H1 (cell line): ENCODE results near the gene SNCAIP. TPM values are rescaled to one million over a fixed set of nuclear protein-coding genes. Genes with fewer than 3 reads are reported as not detected.

Experiments used
- CTCF ChIA-PET: fragments of 300-600 bp; sonication (Branson Sonifier 250); formaldehyde crosslinking; loops from one replicate; lab custom pipeline; 2021; ENCODE audit not compliant: partially characterized antibody; lab: Charles Lee
- POLR2A ChIA-PET: fragments of 300-600 bp; sonication (Branson Sonifier 250); formaldehyde crosslinking; loops from one replicate; lab custom pipeline; 2021; ENCODE audit warnings: inconsistent platforms; ENCODE audit not compliant: partially characterized antibody; lab: Charles Lee
- DNase-seq, 2 experiments: peaks; one replicate each; pipeline versions ENCODE4 v3.0.0 to v3.0.0-alpha.2; 2010 to 2022; ENCODE audit warnings: low spot score in 2 of 2, low read depth in 1 of 2, mixed read lengths in 1 of 2
- FAIRE-seq: peaks from 2 replicates; lab custom pipeline; 2011; peaks lifted over from hg19 to GRCh38; lab: Jason Lieb, UNC
- H2AFZ ChIP-seq: 2 replicates; pipeline ENCODE4 v1.8.1; 2012; ENCODE audit warnings: low read length, inconsistent platforms
- H2AK5ac ChIP-seq: 2 replicates; pipeline ENCODE4 v1.6.1; 2013; ENCODE audit warnings: low read depth, low read length
- H2BK120ac ChIP-seq: replicated peaks from 2 replicates; pipeline ENCODE3; 2013; ENCODE audit warnings: low read depth, low read length, inconsistent platforms
- H2BK12ac ChIP-seq: 2 replicates; pipeline ENCODE4 v1.6.1; 2013; ENCODE audit warnings: low read depth, low read length
- H2BK15ac ChIP-seq: 2 replicates; pipeline ENCODE4 v1.6.1; 2013; ENCODE audit warnings: low read length
- H2BK20ac ChIP-seq: 2 replicates; pipeline ENCODE4 v1.6.1; 2013; ENCODE audit warnings: low read length
- H2BK5ac ChIP-seq: 2 replicates; pipeline ENCODE4 v1.6.1; 2013; ENCODE audit warnings: low read depth, low read length
- H3K14ac ChIP-seq: 2 replicates; pipeline ENCODE4 v1.6.1; 2013; ENCODE audit warnings: inconsistent platforms; ENCODE audit not compliant: insufficient read length
- H3K18ac ChIP-seq: 2 replicates; pipeline ENCODE4 v1.6.1; 2013; ENCODE audit warnings: low read length; ENCODE audit errors: extremely low read depth
- H3K23ac ChIP-seq: 2 replicates; pipeline ENCODE4 v1.6.1; 2013; ENCODE audit warnings: inconsistent platforms; ENCODE audit not compliant: insufficient read length
- H3K23me2 ChIP-seq: 2 replicates; pipeline ENCODE4 v1.6.1; 2013; ENCODE audit warnings: low read depth, low read length
- H3K27ac ChIP-seq: 2 replicates; pipeline ENCODE4 v1.6.1; 2011; ENCODE audit warnings: low read depth, low read length, inconsistent platforms
- H3K27me3 ChIP-seq, 4 experiments: replicated peaks in 1 of 4; 1 replicate in 1 of 4; 2 replicates in 3 of 4; pipeline versions ENCODE4 v1.6.1 to v1.8.1; 2011 to 2013; ENCODE audit warnings: low read length in 3 of 4, mild to moderate bottlenecking in 3 of 4, inconsistent platforms in 2 of 4, mixed read lengths in 2 of 4, moderate library complexity in 1 of 4; ENCODE audit not compliant: control insufficient read depth in 3 of 4, insufficient read depth in 3 of 4; ENCODE audit errors: extremely low read depth in 1 of 4
- H3K36me3 ChIP-seq, 4 experiments: 2 replicates each; pipeline versions ENCODE4 v1.6.1 to v1.8.1; 2011 to 2013; ENCODE audit warnings: mild to moderate bottlenecking in 4 of 4, low read length in 3 of 4, moderate library complexity in 2 of 4, control low read depth in 1 of 4, inconsistent platforms in 1 of 4; ENCODE audit not compliant: insufficient read depth in 4 of 4, control insufficient read depth in 2 of 4
- H3K4ac ChIP-seq: replicated peaks from 2 replicates; pipeline ENCODE3; 2013; ENCODE audit warnings: low read length, low read depth, mixed read lengths, inconsistent platforms; ENCODE audit not compliant: insufficient read length
- H3K4me1 ChIP-seq, 4 experiments: replicated peaks in 1 of 4; 1 replicate in 1 of 4; 2 replicates in 3 of 4; pipeline versions ENCODE4 v1.6.1 to v1.8.1; 2011 to 2013; ENCODE audit warnings: low read length in 3 of 4, inconsistent platforms in 2 of 4, mixed read lengths in 1 of 4; ENCODE audit not compliant: insufficient read depth in 4 of 4, control insufficient read depth in 3 of 4
- H3K4me2 ChIP-seq, 2 experiments: 2 replicates each; pipeline versions ENCODE4 v1.6.1 to v1.8.1; 2011 to 2013; ENCODE audit warnings: low read depth in 2 of 2, low read length in 2 of 2, control low read depth in 1 of 2, inconsistent platforms in 1 of 2, mild to moderate bottlenecking in 1 of 2; ENCODE audit not compliant: insufficient read depth in 1 of 2
- H3K4me3 ChIP-seq, 4 experiments: fragments of 200-600, 300-600 bp in 1 of 4; sonication (generic), shearing (Covaris generic), sonication (Bioruptor Twin) in 1 of 4; 2 replicates each; pipeline versions ENCODE4 v1.5.1 to v1.8.1; 2011 to 2016; ENCODE audit warnings: low read length in 4 of 4, low read depth in 3 of 4, control low read depth in 2 of 4, inconsistent platforms in 2 of 4, mild to moderate bottlenecking in 2 of 4, mixed read lengths in 1 of 4, moderate library complexity in 1 of 4; ENCODE audit not compliant: insufficient read depth in 2 of 4; ENCODE audit errors: extremely low read depth in 1 of 4
- H3K56ac ChIP-seq: replicated peaks from 2 replicates; pipeline ENCODE3; 2013; ENCODE audit warnings: low read depth, mild to moderate bottlenecking, mixed read lengths, low read length, inconsistent platforms; ENCODE audit not compliant: insufficient read length
- H3K79me1 ChIP-seq: 2 replicates; pipeline ENCODE4 v1.6.1; 2013; ENCODE audit warnings: low read depth, low read length, control low read depth
- H3K79me2 ChIP-seq, 2 experiments: 2 replicates each; pipeline versions ENCODE4 v1.6.1 to v1.8.1; 2012 to 2013; ENCODE audit warnings: low read length in 2 of 2, mild to moderate bottlenecking in 2 of 2, inconsistent platforms in 1 of 2; ENCODE audit not compliant: insufficient read depth in 2 of 2, control insufficient read depth in 1 of 2
- H3K9ac ChIP-seq, 4 experiments: replicated peaks in 1 of 4; 1 replicate in 1 of 4; 2 replicates in 3 of 4; pipeline versions ENCODE4 v1.6.1 to v1.8.1; 2011 to 2013; ENCODE audit warnings: low read depth in 3 of 4, low read length in 3 of 4, control low read depth in 2 of 4, mild to moderate bottlenecking in 2 of 4, moderate library complexity in 2 of 4, inconsistent platforms in 1 of 4; ENCODE audit errors: extremely low read depth in 1 of 4
- H3K9me3 ChIP-seq, 2 experiments: 2 replicates each; pipeline versions ENCODE4 v1.6.1 to v1.8.1; 2012 to 2013; ENCODE audit warnings: mild to moderate bottlenecking in 2 of 2, moderate library complexity in 2 of 2, control low read depth in 1 of 2, inconsistent platforms in 1 of 2, low read depth in 1 of 2, low read length in 1 of 2, mixed read lengths in 1 of 2; ENCODE audit not compliant: insufficient read depth in 2 of 2
- H4K20me1 ChIP-seq, 2 experiments: replicated peaks in 1 of 2; 2 replicates each; pipeline versions ENCODE3 to v1.8.1; 2011 to 2013; ENCODE audit warnings: inconsistent platforms in 2 of 2, low read length in 2 of 2, mild to moderate bottlenecking in 1 of 2; ENCODE audit not compliant: insufficient read depth in 2 of 2, control insufficient read depth in 1 of 2
- H4K5ac ChIP-seq: 2 replicates; pipeline ENCODE4 v1.6.1; 2013; ENCODE audit warnings: low read length, low read depth, mixed read lengths, inconsistent platforms; ENCODE audit not compliant: insufficient read length
- H4K8ac ChIP-seq: 2 replicates; pipeline ENCODE4 v1.8.0; 2013; ENCODE audit warnings: mild to moderate bottlenecking, moderate library complexity, low read length, inconsistent platforms; ENCODE audit not compliant: insufficient read depth; ENCODE audit errors: extremely low read depth
- H4K91ac ChIP-seq: replicated peaks from 2 replicates; pipeline ENCODE3; 2013; ENCODE audit warnings: low read length, mixed read lengths, inconsistent platforms; ENCODE audit not compliant: insufficient read length
- ASH2L ChIP-seq: fragments of 200-600, 300-600 bp; sonication (generic); IDR thresholded peaks from one replicate; pipeline ENCODE4 v1.7.1; 2017; ENCODE audit warnings: low read length
- CHD1 ChIP-seq: IDR thresholded peaks from 2 replicates; pipeline ENCODE4 v1.6.1; 2012; ENCODE audit warnings: low read depth, low read length, improper control_type of control experiment
- CHD2 ChIP-seq: IDR thresholded peaks from 2 replicates; pipeline ENCODE4 v1.6.1; 2012; ENCODE audit warnings: low read length, improper control_type of control experiment
- GTF2F1 ChIP-seq: IDR thresholded peaks from 2 replicates; pipeline ENCODE4 v1.6.1; 2012; ENCODE audit warnings: low read depth, low read length, improper control_type of control experiment, borderline replicate concordance
- JUND ChIP-seq: IDR thresholded peaks from 2 replicates; pipeline ENCODE4 v1.6.1; 2011; ENCODE audit warnings: mild to moderate bottlenecking, improper control_type of control experiment, low read length
- KDM1A ChIP-seq: fragments of 200-600, 300-600 bp; sonication (generic); IDR thresholded peaks from 2 replicates; pipeline ENCODE4 v1.7.1; 2016; ENCODE audit warnings: mild to moderate bottlenecking, low read length, borderline replicate concordance
- RFX5 ChIP-seq: IDR thresholded peaks from 2 replicates; pipeline ENCODE4 v1.6.1; 2011; ENCODE audit warnings: low read depth, low read length, improper control_type of control experiment, borderline replicate concordance
- SIX5 ChIP-seq: IDR thresholded peaks from 2 replicates; pipeline ENCODE4 v1.6.1; 2011; ENCODE audit warnings: mild to moderate bottlenecking, low read depth, low read length
- WGBS, 2 experiments: shearing (Covaris generic) in 1 of 2; methylation state at CpG; one replicate each; pipeline versions ENCODE4 v1.1.6 to v1.1.7; 2013 to 2015; ENCODE audit warnings: low lambda C conversion rate in 2 of 2, mixed read lengths in 2 of 2, inconsistent platforms in 1 of 2, low coverage in 1 of 2, missing lambda C conversion rate in 1 of 2; ENCODE audit not compliant: insufficient replicate concordance in 2 of 2, insufficient coverage in 1 of 2, insufficient read length in 1 of 2; ENCODE audit errors: extremely low coverage in 1 of 2, missing lambda C conversion rate in 1 of 2; 5-methylcytosine and 5-hydroxymethylcytosine counted together
- polyA plus RNA-seq, 7 experiments: library from polyadenylated mRNA; depleted of rRNA in 3 of 7; stranded (reverse) in 5 of 7; unstranded in 2 of 7; fragments of >200 nt in 5 of 7; fragments of 200-250 nt in 2 of 7; gene quantifications; 1 replicate in 5 of 7; 2 replicates in 1 of 7; 4 replicates in 1 of 7; pipeline versions ENCODE4 v1.2.1 to v1.2.3, GENCODE V29; 2011 to 2013; ENCODE audit warnings: missing spikeins in 2 of 7, mixed read lengths in 2 of 7
- total RNA-seq: library from RNA; stranded (reverse); fragmentation: NEBNext Ultra II Directional; extraction: Animal tissue kit (Norgen Biotek cat#: 25700); gene quantifications from 2 replicates; pipeline ENCODE4 v1.2.1, GENCODE V29; 2021
- TF ChIP-seq, protein P1 (sequence below): IDR thresholded peaks from 2 replicates; pipeline ENCODE4 v1.6.1; 2011; ENCODE audit warnings: low read length, improper control_type of control experiment

SNCAIP gene
- total and polyA plus RNA-seq, 2 of the 8 experiments (the other 6 are each of a cell fraction or from before 2014, with no cell fraction given), result 3.9 to 9.0 TPM

DNA sequence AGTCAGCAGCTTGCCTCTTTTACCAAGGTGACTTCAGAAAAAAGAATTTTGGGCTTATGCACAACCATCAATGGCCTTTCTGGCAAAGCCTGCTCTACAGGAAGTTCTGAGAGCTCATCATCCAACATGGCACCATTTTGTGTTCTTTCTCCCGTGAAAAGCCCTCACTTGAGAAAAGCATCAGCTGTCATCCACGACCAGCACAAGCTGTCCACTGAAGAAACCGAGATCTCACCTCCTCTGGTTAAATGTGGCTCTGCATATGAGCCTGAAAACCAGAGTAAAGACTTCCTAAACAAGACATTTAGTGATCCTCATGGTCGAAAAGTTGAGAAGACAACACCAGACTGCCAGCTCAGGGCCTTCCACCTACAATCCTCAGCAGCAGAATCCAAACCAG is 111.2 kb downstream of the SNCAIP start:
- H3K9ac ChIP-seq, result no peak overlapping the region
- no peak overlapping the region for H3K4me2 ChIP-seq
- H3K27me3 ChIP-seq, result no peaks in the 10 kb centered on the region
- TF ChIP-seq ASH2L (no peak), CHD1 (no peak), KDM1A (no peak), JUND (no peak), RFX5 (no peak), GTF2F1 (no peak), CHD2 (no peak), SIX5 (no peak)
- TF ChIP-seq, protein P1, sequence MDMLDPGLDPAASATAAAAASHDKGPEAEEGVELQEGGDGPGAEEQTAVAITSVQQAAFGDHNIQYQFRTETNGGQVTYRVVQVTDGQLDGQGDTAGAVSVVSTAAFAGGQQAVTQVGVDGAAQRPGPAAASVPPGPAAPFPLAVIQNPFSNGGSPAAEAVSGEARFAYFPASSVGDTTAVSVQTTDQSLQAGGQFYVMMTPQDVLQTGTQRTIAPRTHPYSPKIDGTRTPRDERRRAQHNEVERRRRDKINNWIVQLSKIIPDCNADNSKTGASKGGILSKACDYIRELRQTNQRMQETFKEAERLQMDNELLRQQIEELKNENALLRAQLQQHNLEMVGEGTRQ, result no peak
- no peaks in the 10 kb centered on the region for H3K79me2 ChIP-seq
- H2AFZ ChIP-seq, result no peak overlapping the region
- H2BK5ac ChIP-seq, result no peak overlapping the region
- H3K9me3 ChIP-seq, result no peaks in the 10 kb centered on the region
- H3K56ac ChIP-seq, result no peak overlapping the region
- H3K79me1 ChIP-seq, result no peaks in the 10 kb centered on the region; the same call in 1 of the 2 replicates
- no peak overlapping the region for H3K4ac ChIP-seq
- ChIA-PET POLR2A (interaction anchor here (1.0 kb wide), 1 partner anchor 8 kb away, joined by 3 read pairs; no protein-coding TSS in a partner anchor), CTCF (interaction anchor here (0.6 to 2.3 kb wide), 9 partner anchors 8 to 973 kb away, joined by 3 to 10 read pairs (median 4); no protein-coding TSS in a partner anchor)
- H4K20me1 ChIP-seq, result no peaks in the 10 kb centered on the region
- H3K23ac ChIP-seq, result no peak overlapping the region
- H2BK120ac ChIP-seq, result peak overlapping the region; percentile 70
- no peak overlapping the region; the same call in 1 of the 2 replicates for H4K8ac ChIP-seq
- no peak overlapping the region for H3K18ac ChIP-seq
- no peak overlapping the region for H4K91ac ChIP-seq
- H2AK5ac ChIP-seq, result no peak overlapping the region
- no peak overlapping the region for H3K4me3 ChIP-seq
- H3K14ac ChIP-seq, result no peak overlapping the region
- H4K5ac ChIP-seq, result no peak overlapping the region
- 87% methylated on average over 4 of the region's 4 CpGs; no CpG with 5 or more reads in 1 of the 2 experiments for WGBS, 2 experiments
- no peak overlapping the region for H2BK15ac ChIP-seq
- no peak overlapping the region for H3K27ac ChIP-seq
- no peak overlapping the region for H2BK12ac ChIP-seq
- DNase-seq, result no peak
- H2BK20ac ChIP-seq, result no peak overlapping the region
- FAIRE-seq, result no peak
- H3K4me1 ChIP-seq, result peaks cover 0 to 7% (median 6%) of the 10 kb centered on the region in 4 experiments; a peak in 2 of 7 replicates
- H3K23me2 ChIP-seq, result no peaks in the 10 kb centered on the region
- no peaks in the 10 kb centered on the region for H3K36me3 ChIP-seq
